MM.1S (cell line): Measurements from ENCODE around the gene MYOCD.

Experiments
- EZH2 ChIP-seq: fragments of 300-600 bp; sonication (generic); optimal IDR thresholded peaks from 2 replicates; pipeline ENCODE3; 2017; ENCODE audit warnings: low read depth, mild to moderate bottlenecking, antibody characterized with exemption, low read length, mixed read lengths
- TF ChIP-seq, protein P1 (sequence below): fragments of 300-600 bp; sonication (generic); IDR thresholded peaks from 2 replicates; pipeline ENCODE4 v1.5.1; 2016; ENCODE audit warnings: antibody characterized with exemption, low read length, mixed read lengths

DNA sequence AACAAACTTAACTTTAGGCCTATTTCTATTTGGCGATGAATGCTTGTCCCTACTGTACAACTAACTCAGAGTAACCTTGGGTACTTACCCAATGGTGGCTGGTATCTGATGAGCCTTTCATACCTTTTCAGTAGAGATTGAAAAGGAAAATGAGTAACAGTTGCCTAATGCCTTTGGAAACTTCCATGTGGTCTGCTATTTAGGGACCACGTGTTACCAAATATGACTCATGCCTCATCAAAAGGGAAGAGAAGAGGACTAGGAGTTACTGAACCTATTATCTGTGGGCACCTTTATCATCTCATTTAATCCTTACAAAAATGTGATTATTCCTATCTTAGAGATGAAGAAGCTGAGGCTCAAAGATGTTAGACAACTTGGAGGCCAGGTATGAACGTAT, 8.1 kb downstream of the MYOCD start:
- TF ChIP-seq EZH2: no peak
- TF ChIP-seq, protein P1, sequence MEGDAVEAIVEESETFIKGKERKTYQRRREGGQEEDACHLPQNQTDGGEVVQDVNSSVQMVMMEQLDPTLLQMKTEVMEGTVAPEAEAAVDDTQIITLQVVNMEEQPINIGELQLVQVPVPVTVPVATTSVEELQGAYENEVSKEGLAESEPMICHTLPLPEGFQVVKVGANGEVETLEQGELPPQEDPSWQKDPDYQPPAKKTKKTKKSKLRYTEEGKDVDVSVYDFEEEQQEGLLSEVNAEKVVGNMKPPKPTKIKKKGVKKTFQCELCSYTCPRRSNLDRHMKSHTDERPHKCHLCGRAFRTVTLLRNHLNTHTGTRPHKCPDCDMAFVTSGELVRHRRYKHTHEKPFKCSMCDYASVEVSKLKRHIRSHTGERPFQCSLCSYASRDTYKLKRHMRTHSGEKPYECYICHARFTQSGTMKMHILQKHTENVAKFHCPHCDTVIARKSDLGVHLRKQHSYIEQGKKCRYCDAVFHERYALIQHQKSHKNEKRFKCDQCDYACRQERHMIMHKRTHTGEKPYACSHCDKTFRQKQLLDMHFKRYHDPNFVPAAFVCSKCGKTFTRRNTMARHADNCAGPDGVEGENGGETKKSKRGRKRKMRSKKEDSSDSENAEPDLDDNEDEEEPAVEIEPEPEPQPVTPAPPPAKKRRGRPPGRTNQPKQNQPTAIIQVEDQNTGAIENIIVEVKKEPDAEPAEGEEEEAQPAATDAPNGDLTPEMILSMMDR: no peak
